Measurements from ENCODE around the gene MYOZ2.

Gene MYOZ2

DNA sequence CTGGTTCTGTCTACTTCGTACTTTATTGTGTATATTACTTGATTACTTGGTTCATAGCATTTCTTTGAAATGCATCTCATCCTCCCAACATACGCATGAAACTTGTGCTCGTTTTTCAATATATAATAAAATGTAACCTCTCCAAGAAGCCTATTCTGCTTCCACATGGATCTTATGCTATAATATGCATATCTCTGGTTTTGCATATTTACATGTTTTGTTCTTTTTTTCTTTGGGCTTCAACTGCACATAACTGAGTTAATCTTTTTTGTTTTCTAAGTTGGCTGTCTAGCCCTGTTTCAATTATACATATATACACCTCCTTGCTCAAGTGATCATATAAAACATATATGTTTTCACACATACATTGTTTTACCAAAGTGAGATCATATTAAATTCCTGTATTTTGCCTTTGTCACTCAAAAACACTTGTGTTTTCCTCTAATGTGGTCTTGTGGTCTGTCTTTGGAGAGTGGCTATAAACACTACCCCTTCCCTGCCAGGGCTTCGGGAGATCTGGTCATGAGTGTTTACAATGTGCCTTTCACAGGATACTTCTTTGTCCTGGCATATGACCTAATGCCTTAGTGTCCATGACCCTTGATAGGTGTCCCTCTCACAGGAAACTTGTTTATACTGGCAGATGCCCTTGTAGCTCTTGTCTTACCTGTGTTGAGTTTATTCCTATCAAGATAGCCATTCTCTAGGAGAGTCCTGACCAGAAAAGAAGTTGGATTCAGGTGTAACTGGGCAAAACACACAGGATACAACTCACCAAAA, 94.5 kb downstream of the MYOZ2 start:
- no peak overlapping the region for H3K4me2 ChIP-seq (ENCODE audit: low read depth, low read length, poor library complexity, severe bottlenecking)
- no peaks in the 10 kb centered on the region for H3K79me2 ChIP-seq (ENCODE audit: insufficient read depth, low read length)
- no peaks in the 10 kb centered on the region for H3K27me3 ChIP-seq (ENCODE audit: low read length)
- H3K9me2 ChIP-seq (replicated peaks; ENCODE audit: insufficient read depth, low read length), result no peaks in the 10 kb centered on the region
- H3K9me3 ChIP-seq (ENCODE audit: insufficient read depth, low read length), result no peaks in the 10 kb centered on the region
- H2AFZ ChIP-seq (ENCODE audit: low read depth, low read length, severe bottlenecking), result no peak overlapping the region
- H3K27ac ChIP-seq (ENCODE audit: low read depth, low read length), result no peak overlapping the region
- H3F3A ChIP-seq (ENCODE audit: insufficient read depth), result no peaks in the 10 kb centered on the region
- no peak overlapping the region for H3K9ac ChIP-seq (ENCODE audit: low read length)
- no peak overlapping the region for H3K4me3 ChIP-seq (ENCODE audit: insufficient read depth, low read length, poor library complexity, severe bottlenecking)
- TF ChIP-seq, protein P1, sequence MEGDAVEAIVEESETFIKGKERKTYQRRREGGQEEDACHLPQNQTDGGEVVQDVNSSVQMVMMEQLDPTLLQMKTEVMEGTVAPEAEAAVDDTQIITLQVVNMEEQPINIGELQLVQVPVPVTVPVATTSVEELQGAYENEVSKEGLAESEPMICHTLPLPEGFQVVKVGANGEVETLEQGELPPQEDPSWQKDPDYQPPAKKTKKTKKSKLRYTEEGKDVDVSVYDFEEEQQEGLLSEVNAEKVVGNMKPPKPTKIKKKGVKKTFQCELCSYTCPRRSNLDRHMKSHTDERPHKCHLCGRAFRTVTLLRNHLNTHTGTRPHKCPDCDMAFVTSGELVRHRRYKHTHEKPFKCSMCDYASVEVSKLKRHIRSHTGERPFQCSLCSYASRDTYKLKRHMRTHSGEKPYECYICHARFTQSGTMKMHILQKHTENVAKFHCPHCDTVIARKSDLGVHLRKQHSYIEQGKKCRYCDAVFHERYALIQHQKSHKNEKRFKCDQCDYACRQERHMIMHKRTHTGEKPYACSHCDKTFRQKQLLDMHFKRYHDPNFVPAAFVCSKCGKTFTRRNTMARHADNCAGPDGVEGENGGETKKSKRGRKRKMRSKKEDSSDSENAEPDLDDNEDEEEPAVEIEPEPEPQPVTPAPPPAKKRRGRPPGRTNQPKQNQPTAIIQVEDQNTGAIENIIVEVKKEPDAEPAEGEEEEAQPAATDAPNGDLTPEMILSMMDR (IDR thresholded peaks at IDR 0.05; ENCODE audit: insufficient read depth, low read length, poor library complexity, severe bottlenecking), result no peak
- TF ChIP-seq EZH2phosphoT487 (conservative IDR thresholded peaks at IDR 0.05; ENCODE audit: low read length), result no peak
- no peaks in the 10 kb centered on the region for H4K20me1 ChIP-seq (ENCODE audit: low read depth, low read length)
- H3K36me3 ChIP-seq (ENCODE audit: low read length), result no peaks in the 10 kb centered on the region

DNA sequence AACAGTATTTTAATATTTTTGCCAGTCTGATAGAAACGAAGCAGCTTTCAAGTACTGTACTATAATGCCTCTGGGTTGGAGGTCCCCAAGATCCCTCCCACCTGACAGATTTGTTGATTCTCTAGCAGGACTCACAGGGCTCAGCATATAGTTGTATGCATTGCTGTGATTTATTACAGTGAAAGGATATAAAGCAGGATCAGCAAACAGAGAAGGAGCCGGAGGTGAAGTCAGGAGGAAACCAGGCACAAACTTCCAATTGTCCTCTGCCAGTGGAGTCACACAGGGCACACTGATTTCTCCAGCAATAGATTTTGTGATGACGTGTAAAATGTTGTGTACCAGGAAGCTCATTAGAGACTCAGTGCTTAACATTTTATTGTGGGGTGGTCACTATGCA, 95.9 kb downstream of the MYOZ2 start:
- no peaks in the 10 kb centered on the region for H3K9me2 ChIP-seq (replicated peaks; ENCODE audit: insufficient read depth, low read length)
- no peak overlapping the region for H2AFZ ChIP-seq (ENCODE audit: low read depth, low read length, severe bottlenecking)
- no peaks in the 10 kb centered on the region for H3F3A ChIP-seq (ENCODE audit: insufficient read depth)
- H3K9me3 ChIP-seq (ENCODE audit: insufficient read depth, low read length), result no peaks in the 10 kb centered on the region
- no peak for TF ChIP-seq EZH2phosphoT487 (conservative IDR thresholded peaks at IDR 0.05; ENCODE audit: low read length)
- TF ChIP-seq, protein P1 (IDR thresholded peaks at IDR 0.05; ENCODE audit: insufficient read depth, low read length, poor library complexity, severe bottlenecking), result no peak
- no peak overlapping the region for H3K4me2 ChIP-seq (ENCODE audit: low read depth, low read length, poor library complexity, severe bottlenecking)
- H3K27ac ChIP-seq (ENCODE audit: low read depth, low read length), result no peak overlapping the region
- no peaks in the 10 kb centered on the region for H3K79me2 ChIP-seq (ENCODE audit: insufficient read depth, low read length)
- no peaks in the 10 kb centered on the region for H3K27me3 ChIP-seq (ENCODE audit: low read length)
- H4K20me1 ChIP-seq (ENCODE audit: low read depth, low read length), result no peaks in the 10 kb centered on the region
- no peak overlapping the region for H3K4me3 ChIP-seq (ENCODE audit: insufficient read depth, low read length, poor library complexity, severe bottlenecking)
- H3K36me3 ChIP-seq (ENCODE audit: low read length), result no peaks in the 10 kb centered on the region
- H3K9ac ChIP-seq (ENCODE audit: low read length), result no peak overlapping the region

DNA sequence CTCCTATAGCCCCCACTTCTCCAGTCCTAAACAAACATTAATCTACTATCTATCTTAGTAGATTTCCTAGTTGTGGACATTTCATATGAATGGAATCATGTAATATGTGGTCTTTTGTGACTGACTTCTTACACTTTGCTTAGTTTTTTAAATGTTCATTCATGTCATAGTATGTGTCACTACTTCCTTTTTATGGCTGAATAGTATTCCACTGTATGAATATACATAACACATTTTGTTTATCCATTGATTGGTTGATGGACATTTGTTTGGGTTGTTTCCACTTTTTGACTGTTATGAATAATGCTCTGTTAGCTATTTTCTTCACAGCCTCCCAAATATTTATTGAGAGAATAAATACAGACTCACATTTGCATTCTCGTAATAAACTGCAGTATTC, 96.7 kb downstream of the MYOZ2 start:
- no peaks in the 10 kb centered on the region for H3K36me3 ChIP-seq (ENCODE audit: low read length)
- H3K9ac ChIP-seq (ENCODE audit: low read length), result no peak overlapping the region
- H3K4me2 ChIP-seq (ENCODE audit: low read depth, low read length, poor library complexity, severe bottlenecking), result no peak overlapping the region
- H3K9me3 ChIP-seq (ENCODE audit: insufficient read depth, low read length), result no peaks in the 10 kb centered on the region
- no peaks in the 10 kb centered on the region for H3K27me3 ChIP-seq (ENCODE audit: low read length)
- H3F3A ChIP-seq (ENCODE audit: insufficient read depth), result no peaks in the 10 kb centered on the region
- no peak overlapping the region for H2AFZ ChIP-seq (ENCODE audit: low read depth, low read length, severe bottlenecking)
- H3K4me3 ChIP-seq (ENCODE audit: insufficient read depth, low read length, poor library complexity, severe bottlenecking), result no peak overlapping the region
- no peaks in the 10 kb centered on the region for H3K9me2 ChIP-seq (replicated peaks; ENCODE audit: insufficient read depth, low read length)
- H3K79me2 ChIP-seq (ENCODE audit: insufficient read depth, low read length), result no peaks in the 10 kb centered on the region
- no peaks in the 10 kb centered on the region for H4K20me1 ChIP-seq (ENCODE audit: low read depth, low read length)
- no peak overlapping the region for H3K27ac ChIP-seq (ENCODE audit: low read depth, low read length)
- TF ChIP-seq, protein P1 (IDR thresholded peaks at IDR 0.05; ENCODE audit: insufficient read depth, low read length, poor library complexity, severe bottlenecking), result no peak
- TF ChIP-seq EZH2phosphoT487 (conservative IDR thresholded peaks at IDR 0.05; ENCODE audit: low read length), result no peak

Data from SU-DHL-6 (cell line).